ENCODE results near the gene SLC35B4.

The SLC35B4 gene

GRCh38 chr7:134287916-134288659 lies 28.6 kb downstream of the SLC35B4 start:
- no peak overlapping the region for H3K4me3 ChIP-seq (ENCODE audit: severe bottlenecking)
- no peaks in the 10 kb centered on the region for H3K9me3 ChIP-seq (ENCODE audit: severe bottlenecking)
- ATAC-seq (ENCODE audit: low read depth) (no peak), DNase-seq (ENCODE audit: low spot score) (no peak)
- H3K4me1 ChIP-seq (ENCODE audit: insufficient read depth, poor library complexity, severe bottlenecking) = peaks cover 8% of the 10 kb centered on the region
- no peaks in the 10 kb centered on the region for H3K36me3 ChIP-seq (ENCODE audit: low read depth)
- TF ChIP-seq CTCF (IDR thresholded peaks at IDR 0.05; ENCODE audit: poor library complexity, severe bottlenecking) = no peak
- no peaks in the 10 kb centered on the region for H3K27me3 ChIP-seq (ENCODE audit: insufficient read depth, poor library complexity, severe bottlenecking)
- no peak overlapping the region for H3K27ac ChIP-seq (ENCODE audit: poor library complexity, severe bottlenecking)

- Histone ChIP-seq H3K4me3 (ENCODE audit: severe bottlenecking) (no peak overlapping the region), H3K36me3 (ENCODE audit: low read depth) (no peaks in the 10 kb centered on the region), H3K4me1 (ENCODE audit: insufficient read depth, poor library complexity, severe bottlenecking) (peaks cover under 1% of the 10 kb centered on the region), H3K9me3 (ENCODE audit: severe bottlenecking) (no peaks in the 10 kb centered on the region), H3K27me3 (ENCODE audit: insufficient read depth, poor library complexity, severe bottlenecking) (peaks cover 3% of the 10 kb centered on the region), H3K27ac (ENCODE audit: poor library complexity, severe bottlenecking) (no peak overlapping the region)
- DNase-seq (ENCODE audit: low spot score) = no peak
- no peak for TF ChIP-seq CTCF (IDR thresholded peaks at IDR 0.05; ENCODE audit: poor library complexity, severe bottlenecking)
- no peak for ATAC-seq (ENCODE audit: low read depth)
These were observed 31.8 kb downstream of the SLC35B4 start for GRCh38 chr7:134284952-134285351.

GRCh38 chr7:134284011-134284410 lies 32.7 kb downstream of the SLC35B4 start:
- peaks cover 3% of the 10 kb centered on the region for H3K27me3 ChIP-seq (ENCODE audit: insufficient read depth, poor library complexity, severe bottlenecking)
- H3K4me1 ChIP-seq (ENCODE audit: insufficient read depth, poor library complexity, severe bottlenecking) = no peaks in the 10 kb centered on the region
- no peak for ATAC-seq (ENCODE audit: low read depth)
- H3K9me3 ChIP-seq (ENCODE audit: severe bottlenecking) = no peaks in the 10 kb centered on the region
- H3K36me3 ChIP-seq (ENCODE audit: low read depth) = no peaks in the 10 kb centered on the region
- H3K4me3 ChIP-seq (ENCODE audit: severe bottlenecking) = no peak overlapping the region
- TF ChIP-seq CTCF (IDR thresholded peaks at IDR 0.05; ENCODE audit: poor library complexity, severe bottlenecking) = no peak
- no peak for DNase-seq (ENCODE audit: low spot score)
- H3K27ac ChIP-seq (ENCODE audit: poor library complexity, severe bottlenecking) = no peak overlapping the region

- no peak for TF ChIP-seq CTCF (IDR thresholded peaks at IDR 0.05; ENCODE audit: poor library complexity, severe bottlenecking)
- Histone ChIP-seq H3K9me3 (ENCODE audit: severe bottlenecking) (no peaks in the 10 kb centered on the region), H3K36me3 (ENCODE audit: low read depth) (no peaks in the 10 kb centered on the region), H3K4me3 (ENCODE audit: severe bottlenecking) (no peak overlapping the region), H3K27me3 (ENCODE audit: insufficient read depth, poor library complexity, severe bottlenecking) (peaks cover 3% of the 10 kb centered on the region), H3K27ac (ENCODE audit: poor library complexity, severe bottlenecking) (no peak overlapping the region), H3K4me1 (ENCODE audit: insufficient read depth, poor library complexity, severe bottlenecking) (no peaks in the 10 kb centered on the region)
- DNase-seq (ENCODE audit: low spot score) (no peak), ATAC-seq (ENCODE audit: low read depth) (no peak)
These were observed 36.2 kb downstream of the SLC35B4 start for GRCh38 chr7:134280508-134280907.

GRCh38 chr7:134279898-134280297 lies 36.8 kb downstream of the SLC35B4 start:
- ATAC-seq (ENCODE audit: low read depth) (no peak), DNase-seq (ENCODE audit: low spot score) (no peak)
- no peak for TF ChIP-seq CTCF (IDR thresholded peaks at IDR 0.05; ENCODE audit: poor library complexity, severe bottlenecking)
- H3K27ac ChIP-seq (ENCODE audit: poor library complexity, severe bottlenecking) = no peak overlapping the region
- peaks cover 3% of the 10 kb centered on the region for H3K27me3 ChIP-seq (ENCODE audit: insufficient read depth, poor library complexity, severe bottlenecking)
- no peaks in the 10 kb centered on the region for H3K36me3 ChIP-seq (ENCODE audit: low read depth)
- no peaks in the 10 kb centered on the region for H3K9me3 ChIP-seq (ENCODE audit: severe bottlenecking)
- H3K4me3 ChIP-seq (ENCODE audit: severe bottlenecking) = no peak overlapping the region
- no peaks in the 10 kb centered on the region for H3K4me1 ChIP-seq (ENCODE audit: insufficient read depth, poor library complexity, severe bottlenecking)
